Amniotic epithelial cell (primary cell): ENCODE measurements around the gene DPY30.

Experiments
- DNase-seq: peaks from one replicate; pipeline ENCODE4 v3.0.0-alpha.2; 2010; ENCODE audit warnings: low read depth

Gene DPY30

DNA sequence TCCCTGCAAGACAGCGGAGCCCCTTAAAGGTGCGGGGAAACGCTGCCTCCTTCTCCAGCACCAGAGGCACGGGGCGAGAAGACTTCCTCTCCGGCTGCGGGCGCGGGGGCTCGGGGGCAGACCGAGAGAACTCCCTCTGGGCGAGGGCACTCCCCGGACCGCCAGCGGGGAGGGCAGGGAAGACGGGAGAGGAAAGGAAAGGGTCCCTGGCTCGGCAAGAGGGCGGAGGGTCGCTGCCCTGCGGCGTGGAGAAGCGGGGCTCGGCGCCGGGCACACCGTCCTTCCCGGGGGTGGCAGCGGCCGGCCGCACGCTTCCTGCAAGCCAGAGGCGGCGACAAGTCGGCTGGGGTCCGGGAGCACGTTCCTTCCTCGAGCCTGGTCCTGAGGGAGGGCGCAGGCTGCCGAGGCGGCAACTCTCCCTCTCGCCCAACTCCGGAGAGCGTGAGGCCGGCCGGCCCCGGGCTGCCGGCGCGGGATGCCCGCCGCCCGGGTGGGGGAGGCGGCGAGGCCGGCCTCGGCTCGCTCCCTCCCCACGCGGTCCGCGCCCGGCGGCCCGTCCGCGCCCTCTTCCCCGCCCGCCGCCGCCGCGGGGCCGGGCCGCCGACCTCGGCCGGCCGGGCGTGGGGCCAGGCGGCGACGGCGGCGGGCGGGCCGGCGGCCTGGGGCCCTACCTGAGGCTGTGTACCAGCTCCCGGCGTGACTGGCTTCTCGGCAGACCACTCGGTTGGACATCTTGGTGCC is 29.9 kb downstream of the DPY30 start:
- DNase-seq = peak; percentile 21

DNA sequence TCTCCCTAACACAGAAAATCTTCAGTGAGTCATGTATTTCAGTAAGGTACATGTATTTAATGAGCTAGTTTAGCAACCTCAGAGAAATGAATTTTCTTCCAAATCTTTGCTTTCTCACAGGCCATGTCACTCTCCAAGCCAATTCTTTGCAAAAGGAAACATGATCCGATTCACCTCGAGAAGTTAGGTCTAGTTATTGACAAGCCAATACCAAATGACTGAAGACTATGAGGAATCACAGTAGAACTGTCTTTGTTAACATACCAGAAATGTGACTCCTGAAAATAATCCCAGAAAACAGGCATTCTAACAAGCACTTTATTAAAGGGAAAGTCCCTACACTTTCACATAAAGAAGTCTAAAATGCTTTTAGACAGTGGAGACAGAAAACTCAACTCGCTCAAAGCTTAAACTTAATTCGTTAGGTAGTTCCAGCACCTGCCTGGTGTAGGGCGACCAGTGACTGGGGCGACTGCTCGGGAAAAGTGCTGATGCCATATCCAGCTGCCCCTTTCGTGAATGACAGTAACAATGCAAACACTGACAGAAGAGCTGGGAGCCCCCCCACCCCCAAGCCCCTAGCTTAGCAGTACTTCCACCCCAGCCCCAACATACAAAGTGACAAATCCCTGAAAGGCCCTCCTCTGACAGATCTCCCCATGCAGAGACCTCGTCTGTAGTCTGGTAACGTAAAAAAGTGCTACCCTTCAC is 30.6 kb downstream of the DPY30 start:
- DNase-seq = peak; percentile 23

DNA sequence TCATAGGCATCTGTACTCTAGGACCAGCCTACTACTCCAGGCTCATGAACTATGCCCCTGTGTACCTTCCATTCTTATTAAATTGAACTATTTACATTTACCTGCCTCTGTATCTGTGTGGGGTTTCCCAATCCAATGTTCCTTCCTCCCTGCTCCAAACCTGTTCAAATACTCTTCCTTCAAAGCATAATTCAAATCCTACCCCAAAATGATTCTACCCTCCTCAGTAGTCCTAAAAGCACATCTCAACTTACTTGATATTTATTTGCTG is 32.5 kb downstream of the DPY30 start:
- no peak for DNase-seq

DNA sequence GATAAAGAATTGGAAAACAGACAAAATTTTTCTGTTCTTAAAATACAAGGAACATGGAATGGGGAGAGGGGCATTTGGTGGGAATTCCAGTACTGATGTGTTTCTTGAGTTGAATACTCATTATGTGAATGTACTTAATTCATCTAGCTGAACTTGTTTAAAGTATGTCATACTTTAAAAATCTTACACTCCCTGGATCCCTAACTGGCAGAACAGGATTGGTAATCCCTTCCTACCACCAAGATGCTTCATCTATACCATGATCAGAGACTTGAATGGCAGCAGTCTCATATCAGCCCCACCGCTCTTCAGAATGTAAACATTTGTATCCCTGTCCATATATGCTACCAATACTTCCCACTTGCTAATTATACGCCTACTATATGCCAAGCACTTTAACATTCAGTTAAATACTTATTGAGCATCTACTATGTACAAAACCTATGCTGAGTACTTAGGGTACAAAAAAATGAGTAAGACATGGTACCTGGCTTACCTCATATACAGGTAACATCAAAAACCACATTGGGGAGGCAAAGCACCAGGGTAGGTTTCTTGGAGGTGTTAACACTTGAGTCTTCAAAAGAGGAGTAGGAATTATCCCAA is 34.1 kb downstream of the DPY30 start:
- DNase-seq = no peak

DNA sequence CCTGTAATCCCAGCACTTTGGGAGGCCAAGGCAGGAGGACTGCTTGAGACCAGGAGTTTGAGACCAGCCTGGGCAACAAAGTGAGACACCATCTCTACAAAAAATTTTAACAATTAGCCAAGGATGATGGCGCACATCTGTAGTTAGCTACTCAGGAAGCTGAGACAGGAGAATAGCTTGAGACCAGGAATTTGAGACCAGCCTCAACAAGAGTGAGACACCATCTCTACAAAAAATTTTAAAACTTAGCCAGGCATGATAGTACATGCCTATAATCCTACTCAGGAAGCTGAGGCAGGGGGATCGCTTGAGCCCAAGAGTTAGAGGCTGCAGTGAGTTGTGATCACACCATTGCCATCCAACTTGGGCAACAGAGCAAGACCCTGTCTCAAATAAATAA is 35.8 kb downstream of the DPY30 start:
- no peak for DNase-seq

DNA sequence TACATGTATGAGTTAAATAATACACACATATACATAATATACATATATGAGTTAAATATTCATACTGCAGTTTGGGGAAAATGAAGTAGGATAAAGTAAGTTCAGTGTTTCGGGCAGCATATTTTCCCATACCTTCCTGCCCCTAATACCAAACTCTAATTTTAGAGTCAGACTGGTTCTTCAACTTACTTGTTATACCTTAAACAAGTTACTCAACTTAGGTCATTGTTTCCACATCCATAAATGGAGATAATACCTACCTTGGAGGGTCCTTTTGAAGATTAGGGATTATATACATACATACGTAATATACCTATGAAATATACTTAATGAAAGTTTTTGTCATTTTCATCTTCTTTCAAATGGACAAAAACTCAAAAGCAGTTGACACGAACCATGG is 37.2 kb downstream of the DPY30 start:
- DNase-seq = no peak

DNA sequence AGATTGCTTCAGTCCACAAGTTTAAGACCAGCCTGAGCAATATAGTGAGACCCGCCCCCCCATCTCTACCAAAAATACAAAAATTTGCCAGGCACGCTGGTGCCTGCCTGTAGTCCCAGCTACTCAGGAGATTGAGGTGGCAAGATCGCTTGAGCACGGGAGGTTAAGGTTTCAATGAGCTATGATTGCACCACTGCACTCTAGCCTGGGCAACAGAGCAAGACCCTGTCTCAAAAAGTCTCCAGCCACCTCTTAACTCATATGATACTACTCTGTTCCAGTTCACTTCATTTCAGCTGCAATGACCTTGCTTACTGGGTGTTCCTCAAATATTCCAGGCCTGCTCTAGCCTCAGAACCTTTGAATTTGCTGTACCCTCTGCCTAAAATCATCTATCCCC is 40.2 kb downstream of the DPY30 start:
- no peak for DNase-seq

DNA sequence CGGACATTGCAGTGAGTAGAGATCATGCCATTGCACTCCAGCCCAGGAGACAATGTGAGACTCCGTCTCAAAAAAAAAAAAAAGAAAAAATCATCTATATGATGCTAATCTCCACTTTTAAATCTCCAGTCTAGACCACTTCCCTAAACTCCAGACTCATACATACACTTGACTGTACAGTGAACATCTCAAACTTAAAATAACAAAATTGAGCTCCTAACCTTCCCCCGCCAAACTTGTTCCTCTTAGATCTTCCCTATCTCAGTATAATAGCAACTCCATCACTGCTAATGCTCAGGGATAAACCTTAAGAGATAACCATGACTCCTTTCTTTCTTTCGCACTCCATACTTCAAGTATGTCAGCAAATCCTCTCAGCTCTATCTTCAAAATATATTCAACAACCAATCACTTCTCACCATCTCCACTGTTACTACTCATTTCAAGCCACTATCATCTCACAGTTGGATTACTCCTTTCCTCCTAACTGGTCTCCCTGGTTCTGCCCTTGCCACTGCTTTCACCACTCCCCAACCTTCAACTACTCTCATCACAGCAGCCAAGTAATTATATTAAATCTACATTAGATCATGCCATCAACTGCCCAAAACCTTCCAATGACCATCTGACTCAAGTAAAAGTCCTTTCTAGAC is 40.7 kb downstream of the DPY30 start:
- no peak for DNase-seq

DNA sequence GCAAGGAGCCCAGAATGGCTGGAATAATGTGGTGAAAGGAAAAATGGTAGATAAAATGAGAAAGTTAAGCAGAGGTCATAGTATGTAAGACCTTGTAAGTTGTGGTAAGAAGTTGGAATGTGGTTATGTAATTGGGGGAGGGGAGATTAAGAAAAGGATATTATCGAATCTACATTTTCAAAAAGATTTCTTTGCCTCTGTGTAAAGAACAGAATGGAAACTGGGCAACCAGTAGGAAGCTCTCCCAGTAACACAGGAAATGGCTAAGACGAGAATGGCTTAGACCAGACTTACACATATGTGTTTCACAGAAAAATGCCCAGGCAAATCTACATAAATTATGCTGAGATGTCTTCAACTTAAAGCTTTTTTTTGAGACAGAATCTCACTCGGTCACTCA is 42.0 kb downstream of the DPY30 start:
- peak; percentile 34 for DNase-seq

DNA sequence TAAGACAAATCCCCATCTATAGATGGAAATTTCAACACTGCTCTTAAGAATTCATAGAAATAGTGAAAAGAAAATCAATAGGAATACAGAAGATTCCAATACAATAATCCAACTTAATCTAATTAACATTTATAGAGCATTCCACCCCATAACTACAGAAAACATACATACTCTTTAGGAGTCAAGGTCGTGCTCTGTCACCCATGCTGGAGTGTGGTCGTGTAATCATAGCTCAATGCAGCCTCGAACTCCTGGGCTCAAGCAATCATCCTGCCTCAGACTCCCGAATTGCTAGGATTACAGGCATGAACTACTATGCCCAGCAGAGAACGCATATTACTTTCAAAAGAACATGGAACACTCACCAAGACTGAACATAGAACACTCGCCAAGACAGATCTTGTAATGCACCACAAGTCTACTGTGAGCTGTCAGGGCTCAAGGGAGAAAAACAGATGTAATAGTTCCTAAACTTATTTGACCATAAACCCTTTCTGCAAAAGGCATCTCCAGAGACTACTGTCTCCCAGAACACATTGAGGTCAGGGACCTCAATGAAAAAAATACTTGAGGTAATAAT is 42.9 kb downstream of the DPY30 start:
- no peak for DNase-seq

DNA sequence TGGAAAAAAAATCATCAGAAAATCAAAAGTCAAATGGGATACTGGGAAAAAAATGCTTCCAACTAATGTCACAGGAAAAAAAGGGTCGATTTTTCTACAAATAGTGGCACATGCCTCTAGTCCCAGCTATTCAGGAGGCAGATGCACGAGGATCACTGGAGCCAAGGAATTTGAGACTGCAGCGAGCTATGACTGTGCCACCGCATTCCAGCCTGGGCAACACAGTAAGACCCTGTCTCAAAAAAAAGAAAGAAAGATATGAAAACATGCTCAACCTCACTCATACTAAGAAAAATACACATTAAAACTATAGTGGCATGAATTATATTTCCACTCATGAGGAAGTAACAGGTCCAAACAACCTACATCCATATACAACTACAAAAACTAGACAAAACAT is 46.7 kb downstream of the DPY30 start:
- DNase-seq = no peak

DNA sequence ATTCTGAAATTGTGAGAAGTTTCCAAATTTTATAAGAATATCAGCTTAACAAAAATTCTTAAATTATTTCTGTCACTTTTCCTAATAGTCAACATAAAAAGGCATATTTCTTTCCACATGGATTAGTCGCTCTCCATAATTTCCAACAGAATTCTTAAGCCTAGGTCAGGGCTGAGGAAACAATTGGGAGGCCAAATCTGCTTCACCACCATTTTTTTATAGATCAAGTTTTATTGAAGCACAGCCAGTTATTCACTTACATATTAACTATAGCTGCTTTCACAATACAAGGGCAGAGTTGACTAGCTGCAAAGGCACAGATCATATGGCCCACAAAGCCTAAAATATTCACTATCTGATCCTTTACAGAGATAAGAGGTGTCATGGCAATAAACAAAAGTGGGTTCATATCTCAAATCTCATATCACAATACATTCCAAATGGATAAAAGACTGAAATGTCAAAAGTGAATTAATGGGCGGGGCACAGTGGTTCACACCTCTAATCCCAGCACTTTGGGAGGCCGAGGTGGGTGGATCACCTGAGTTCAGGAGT is 47.5 kb downstream of the DPY30 start:
- no peak for DNase-seq

DNA sequence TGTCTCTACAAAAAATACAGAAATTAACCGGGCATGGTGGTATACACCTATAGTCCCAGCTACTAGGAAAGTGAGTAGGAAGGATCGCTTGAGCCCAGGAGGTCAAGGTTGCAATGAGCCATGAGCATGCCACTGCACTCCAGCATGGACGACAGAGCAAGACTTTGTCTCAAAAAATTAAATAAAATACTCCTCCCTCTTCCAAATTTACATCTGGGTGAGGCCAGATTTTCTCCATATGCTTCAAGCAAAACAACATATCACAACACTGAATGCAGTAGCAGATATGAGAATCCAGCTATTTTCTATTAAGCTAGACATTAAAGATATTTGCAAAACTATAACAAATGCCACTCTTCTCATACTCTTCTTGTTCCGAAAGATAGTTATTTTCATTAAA is 49.7 kb downstream of the DPY30 start:
- no peak for DNase-seq

DNA sequence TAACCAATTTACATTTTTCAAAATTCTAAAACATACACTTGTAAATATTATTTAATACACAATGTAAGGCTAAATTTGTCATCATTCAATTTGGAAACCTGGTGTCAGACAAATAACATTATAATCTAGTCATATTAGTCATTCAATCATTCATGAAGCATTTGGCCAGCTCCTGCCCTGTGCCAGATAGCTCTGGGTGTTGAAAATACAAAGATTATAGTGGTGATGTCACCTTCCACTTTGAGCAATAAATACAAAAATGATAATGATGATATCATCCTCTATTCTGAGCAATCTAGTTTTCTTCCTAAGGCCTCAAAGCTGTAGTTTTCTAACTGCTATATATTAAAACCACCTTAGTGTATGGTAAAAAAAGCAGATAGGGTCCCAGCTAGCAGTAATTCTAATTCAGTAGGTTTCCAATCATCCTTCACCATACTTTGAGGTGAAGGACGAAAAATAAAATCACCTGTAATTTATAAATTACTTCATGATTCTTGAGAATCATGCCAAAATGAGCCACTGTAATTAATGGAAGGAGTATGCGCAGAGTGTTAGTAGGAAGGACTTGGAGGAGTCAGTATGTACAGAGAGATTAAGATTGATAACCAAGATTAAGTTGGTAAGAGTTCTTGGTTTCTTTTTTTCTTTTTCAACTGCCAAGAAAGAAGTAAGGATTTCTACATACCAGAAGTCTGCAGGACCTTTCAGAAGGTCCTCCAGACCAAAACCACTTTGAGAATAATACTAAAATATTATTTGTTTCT is 52.0 kb downstream of the DPY30 start:
- DNase-seq = peak; percentile 80

DNA sequence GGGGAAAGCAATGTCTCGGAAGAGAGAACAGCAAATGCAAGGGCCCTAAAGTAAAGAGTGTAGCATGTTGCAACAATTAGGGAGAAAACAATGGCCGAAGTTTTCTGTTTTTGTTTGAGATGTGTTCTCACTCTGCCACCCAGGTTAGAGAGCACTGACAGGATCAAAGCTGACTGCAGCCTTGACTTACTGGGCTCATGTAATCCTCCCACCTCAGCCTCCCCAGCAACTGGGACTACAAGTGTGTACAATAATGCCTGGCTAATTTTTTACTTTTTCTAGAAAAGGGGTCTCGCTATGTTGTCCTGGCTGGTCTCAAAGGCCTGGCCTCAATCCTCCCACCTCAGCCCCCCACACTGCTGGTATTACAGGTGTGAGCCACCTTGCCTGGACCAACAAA is 52.7 kb downstream of the DPY30 start:
- DNase-seq = no peak

DNA sequence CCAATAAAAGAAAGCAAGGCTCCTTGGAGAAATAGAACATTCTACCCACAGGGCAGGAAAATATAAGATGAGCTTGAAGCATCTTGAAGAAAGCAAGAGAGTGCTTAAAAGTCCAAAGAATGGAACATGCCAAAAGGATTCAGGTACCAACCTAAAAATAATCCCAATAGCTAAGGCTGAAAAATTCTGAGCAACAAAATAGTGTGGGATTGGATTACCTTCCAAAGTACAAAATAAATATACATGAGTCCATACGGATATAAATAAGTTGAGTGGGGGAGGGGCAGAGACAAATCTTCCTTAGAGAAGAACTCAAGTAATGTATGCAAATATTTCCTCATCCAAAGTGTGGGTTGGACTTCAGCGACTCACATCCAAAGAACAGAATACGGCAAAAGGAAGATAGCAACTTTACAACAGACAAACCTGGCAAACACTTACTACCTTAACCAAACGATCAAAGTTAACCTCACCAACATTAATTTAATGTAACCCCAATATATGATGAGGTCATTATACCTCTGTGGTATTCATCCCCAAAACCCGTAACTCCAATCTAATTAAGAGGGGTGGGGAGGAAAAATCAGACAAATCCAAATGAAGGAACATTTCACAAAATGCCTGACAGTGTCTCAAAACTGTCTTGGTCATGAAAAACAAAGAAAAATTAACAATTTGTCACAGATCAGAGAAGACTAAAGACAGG is 55.7 kb downstream of the DPY30 start:
- no peak for DNase-seq

DNA sequence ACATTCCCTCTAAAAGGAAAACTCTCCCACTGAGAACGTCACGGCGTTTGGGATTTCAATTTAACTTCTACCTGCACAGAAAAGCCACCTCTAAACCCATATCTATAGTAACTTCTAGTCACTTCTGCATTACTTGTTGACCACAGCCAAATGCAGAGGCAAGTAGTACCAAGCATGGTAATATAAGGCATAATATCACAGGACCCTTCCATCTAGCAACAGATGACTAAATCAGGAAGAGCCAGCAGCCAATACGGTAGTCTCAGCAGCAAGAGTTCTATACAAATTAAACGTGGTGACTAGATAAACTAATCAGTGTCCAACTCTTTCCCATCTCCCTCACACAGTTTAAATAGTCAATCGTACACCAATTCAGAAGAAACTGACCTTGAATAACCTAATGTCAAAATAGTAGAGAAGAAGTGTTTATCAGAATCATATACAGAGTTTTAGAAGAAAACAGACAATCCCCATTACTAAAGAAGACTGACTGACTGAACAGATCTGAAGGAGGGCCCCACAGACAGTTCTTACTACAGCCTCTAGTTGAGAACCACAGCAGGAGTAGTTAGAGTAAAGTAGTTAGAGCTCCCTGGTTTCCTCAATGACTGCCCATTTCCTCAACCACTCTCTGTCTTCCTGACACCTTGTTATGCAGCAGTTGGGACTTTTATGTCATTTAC is 58.8 kb downstream of the DPY30 start:
- peak; percentile 64 for DNase-seq

DNA sequence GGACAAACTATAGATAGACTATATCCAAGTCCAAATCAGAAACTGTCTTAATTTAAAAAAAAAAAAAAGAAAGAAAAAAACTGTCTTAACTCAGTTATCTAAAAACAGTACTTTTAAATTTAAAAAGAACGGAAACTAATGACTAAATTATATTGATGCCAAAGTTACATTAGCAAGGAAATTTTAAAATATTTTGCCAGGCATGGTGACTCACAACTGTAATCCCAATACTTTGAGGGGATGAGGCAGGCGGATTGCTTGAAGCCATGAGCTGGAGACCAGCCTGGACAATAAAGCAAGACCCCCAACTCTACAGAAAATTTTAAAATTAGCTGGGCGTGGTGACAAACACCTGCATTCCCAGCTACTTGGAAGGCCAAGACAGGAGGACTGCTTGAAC is 59.6 kb downstream of the DPY30 start:
- DNase-seq = no peak

DNA sequence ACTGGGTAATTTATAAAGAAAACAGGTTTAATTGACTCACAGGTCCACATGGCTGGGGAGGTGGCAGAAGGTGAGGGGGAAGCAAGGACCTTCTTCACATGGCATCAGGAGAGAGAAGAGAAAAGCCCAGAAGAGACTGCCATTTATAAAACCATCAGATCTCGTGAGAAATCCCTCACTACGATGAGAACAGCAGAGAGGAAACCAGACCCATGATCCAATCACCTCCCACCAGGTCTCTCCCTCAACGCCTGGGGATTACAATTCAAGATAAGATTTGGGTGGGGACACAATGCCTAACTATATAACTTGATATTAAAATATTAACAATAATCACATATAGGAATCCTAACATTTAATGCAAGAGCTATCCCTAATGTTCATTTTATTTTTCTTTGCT is 60.6 kb downstream of the DPY30 start:
- DNase-seq = no peak

DNA sequence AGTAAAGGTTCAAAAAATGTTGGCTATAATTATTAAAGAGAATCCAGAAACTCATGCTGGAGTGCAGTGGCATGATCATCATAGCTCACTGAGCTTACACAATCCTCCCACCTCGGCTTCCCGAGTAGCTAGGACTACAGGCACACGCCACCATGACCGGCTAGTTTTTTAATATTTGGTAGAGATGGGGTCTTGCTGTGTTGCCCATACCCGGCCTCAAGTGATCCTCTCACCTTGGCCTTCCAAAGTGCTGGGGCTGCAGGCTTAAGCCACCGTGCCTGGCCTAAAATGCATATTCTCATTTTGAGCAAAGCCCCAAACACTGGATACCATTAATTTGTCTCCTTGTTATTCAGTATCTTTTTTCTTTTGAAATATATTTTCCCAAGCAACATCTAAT is 61.2 kb downstream of the DPY30 start:
- no peak for DNase-seq
